ENCODE data around the gene CAND2.

CAND2 gene

GRCh38 chr3:12807066-12807465, 10.6 kb downstream of the CAND2 start:
- DNase-seq (ENCODE audit: low spot score): no peak

- no peak for DNase-seq (ENCODE audit: low spot score)
Measured at GRCh38 chr3:12807601-12808359, 11.3 kb downstream of the CAND2 start.

GRCh38 chr3:12808587-12808986, 12.1 kb downstream of the CAND2 start:
- no peak for DNase-seq (ENCODE audit: low spot score)

- no peak for DNase-seq (ENCODE audit: low spot score)
Measured at GRCh38 chr3:12809001-12809400, 12.5 kb downstream of the CAND2 start.

- DNase-seq (ENCODE audit: low spot score): no peak
Measured at GRCh38 chr3:12809435-12809834, 13.0 kb downstream of the CAND2 start.

- DNase-seq (ENCODE audit: low spot score): peak; percentile 94
Measured at GRCh38 chr3:12810013-12810780, 13.7 kb downstream of the CAND2 start.

- no peak for DNase-seq (ENCODE audit: low spot score)
Measured at GRCh38 chr3:12810961-12811360, 14.5 kb downstream of the CAND2 start.

GRCh38 chr3:12812812-12813211, 16.3 kb downstream of the CAND2 start:
- no peak for DNase-seq (ENCODE audit: low spot score)

- no peak for DNase-seq (ENCODE audit: low spot score)
Measured at GRCh38 chr3:12813967-12814366, 17.5 kb downstream of the CAND2 start.

- no peak for DNase-seq (ENCODE audit: low spot score)
Measured at GRCh38 chr3:12815078-12815477, 18.6 kb downstream of the CAND2 start.

- DNase-seq (ENCODE audit: low spot score): no peak
Measured at GRCh38 chr3:12815719-12816118, 19.2 kb downstream of the CAND2 start.

GRCh38 chr3:12816521-12817342, 20.3 kb downstream of the CAND2 start:
- no peak for DNase-seq (ENCODE audit: low spot score)

GRCh38 chr3:12817343-12817710, 20.8 kb downstream of the CAND2 start:
- DNase-seq (ENCODE audit: low spot score): no peak

- no peak for DNase-seq (ENCODE audit: low spot score)
Measured at GRCh38 chr3:12818273-12818672, 21.8 kb downstream of the CAND2 start.

- DNase-seq (ENCODE audit: low spot score): no peak
Measured at GRCh38 chr3:12818773-12819172, 22.3 kb downstream of the CAND2 start.

GRCh38 chr3:12822725-12823373, 26.4 kb downstream of the CAND2 start:
- DNase-seq (ENCODE audit: low spot score): no peak

GRCh38 chr3:12824299-12824698, 27.8 kb downstream of the CAND2 start:
- no peak for DNase-seq (ENCODE audit: low spot score)

- DNase-seq (ENCODE audit: low spot score): no peak
Measured at GRCh38 chr3:12825156-12825555, 28.7 kb downstream of the CAND2 start.

GRCh38 chr3:12828751-12829150, 32.3 kb downstream of the CAND2 start:
- no peak for DNase-seq (ENCODE audit: low spot score)

GRCh38 chr3:12829404-12829803, 32.9 kb downstream of the CAND2 start:
- no peak for DNase-seq (ENCODE audit: low spot score)

GRCh38 chr3:12829886-12830784, 33.7 kb downstream of the CAND2 start:
- DNase-seq (ENCODE audit: low spot score): no peak
